ENCODE data around the gene RBM19.
A peak's percentile ranks its signal among the peaks of the same experiment; 100 is the strongest.

Gene RBM19

GRCh38 chr12:113914176-113914575, 51.9 kb downstream of the RBM19 start:
- no peak overlapping the region for H3K4me3 ChIP-seq (replicated peaks; ENCODE audit: low read depth, low read length)
- no peak for DNase-seq (ENCODE audit: extremely low read depth, insufficient read length)
- peaks cover 21% of the 10 kb centered on the region for H3K36me3 ChIP-seq (ENCODE audit: control insufficient read depth, insufficient read depth, low read length)
- H3K27me3 ChIP-seq (replicated peaks; ENCODE audit: control insufficient read depth, insufficient read depth, low read length) = no peaks in the 10 kb centered on the region
- no peak for TF ChIP-seq CTCF (IDR thresholded peaks at IDR 0.05; ENCODE audit: insufficient read depth, low read length, poor library complexity, severe bottlenecking)

- no peak overlapping the region for H3K4me3 ChIP-seq (replicated peaks; ENCODE audit: low read depth, low read length)
- peak; percentile 97 for TF ChIP-seq CTCF (IDR thresholded peaks at IDR 0.05; ENCODE audit: insufficient read depth, low read length, poor library complexity, severe bottlenecking)
- DNase-seq (ENCODE audit: extremely low read depth, insufficient read length) = no peak
- H3K27me3 ChIP-seq (replicated peaks; ENCODE audit: control insufficient read depth, insufficient read depth, low read length) = no peaks in the 10 kb centered on the region
- H3K36me3 ChIP-seq (ENCODE audit: control insufficient read depth, insufficient read depth, low read length) = peaks cover 28% of the 10 kb centered on the region
Observed at GRCh38 chr12:113912760-113913329, 53.3 kb downstream of the RBM19 start.

- no peak for TF ChIP-seq CTCF (IDR thresholded peaks at IDR 0.05; ENCODE audit: insufficient read depth, low read length, poor library complexity, severe bottlenecking)
- no peak for DNase-seq (ENCODE audit: extremely low read depth, insufficient read length)
- no peak overlapping the region for H3K4me3 ChIP-seq (replicated peaks; ENCODE audit: low read depth, low read length)
- peaks cover 31% of the 10 kb centered on the region for H3K36me3 ChIP-seq (ENCODE audit: control insufficient read depth, insufficient read depth, low read length)
- H3K27me3 ChIP-seq (replicated peaks; ENCODE audit: control insufficient read depth, insufficient read depth, low read length) = no peaks in the 10 kb centered on the region
Observed at GRCh38 chr12:113911971-113912759, 54.0 kb downstream of the RBM19 start.

GRCh38 chr12:113910751-113911272, 55.3 kb downstream of the RBM19 start:
- no peak overlapping the region for H3K4me3 ChIP-seq (replicated peaks; ENCODE audit: low read depth, low read length)
- no peak for TF ChIP-seq CTCF (IDR thresholded peaks at IDR 0.05; ENCODE audit: insufficient read depth, low read length, poor library complexity, severe bottlenecking)
- no peaks in the 10 kb centered on the region for H3K27me3 ChIP-seq (replicated peaks; ENCODE audit: control insufficient read depth, insufficient read depth, low read length)
- DNase-seq (ENCODE audit: extremely low read depth, insufficient read length) = no peak
- H3K36me3 ChIP-seq (ENCODE audit: control insufficient read depth, insufficient read depth, low read length) = peaks cover 32% of the 10 kb centered on the region

- Histone ChIP-seq H3K4me3 (replicated peaks; ENCODE audit: low read depth, low read length) (no peak overlapping the region), H3K27me3 (replicated peaks; ENCODE audit: control insufficient read depth, insufficient read depth, low read length) (no peaks in the 10 kb centered on the region), H3K36me3 (ENCODE audit: control insufficient read depth, insufficient read depth, low read length) (peaks cover 27% of the 10 kb centered on the region)
- no peak for TF ChIP-seq CTCF (IDR thresholded peaks at IDR 0.05; ENCODE audit: insufficient read depth, low read length, poor library complexity, severe bottlenecking)
- no peak for DNase-seq (ENCODE audit: extremely low read depth, insufficient read length)
Observed at GRCh38 chr12:113909776-113910420, 56.2 kb downstream of the RBM19 start.

Measured in GM06990 (cell line).